ENCODE results near the gene SH3BP2. TPM values are rescaled to one million over a fixed set of nuclear protein-coding genes. Genes with fewer than 3 reads are reported as not detected.

SH3BP2 gene
- total RNA-seq, 1 experiment from 2014 or later: 52.8 TPM

DNA sequence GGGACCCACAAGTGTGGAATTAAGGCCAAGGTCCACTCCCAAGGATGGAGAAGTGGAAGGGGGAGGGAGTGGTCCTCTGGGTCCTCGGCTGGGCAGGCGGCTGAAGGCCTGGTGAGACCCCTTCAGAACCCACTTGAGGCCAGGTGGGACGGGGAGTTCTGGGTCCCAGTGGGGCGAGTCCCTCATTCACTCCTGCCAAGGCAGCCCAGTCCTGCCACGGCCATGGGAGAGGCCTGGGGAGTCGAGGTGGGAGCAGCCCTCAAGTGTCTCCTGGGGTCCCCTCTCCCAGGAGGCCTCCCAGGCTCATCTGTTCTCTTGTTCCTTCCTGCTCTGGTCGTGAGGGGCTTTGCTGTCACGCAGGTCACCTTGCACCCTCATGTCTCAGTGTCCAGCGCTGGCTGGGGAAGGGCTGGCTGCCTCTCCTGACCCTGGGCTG, 6.1 kb upstream of the SH3BP2 start:
- H3K9ac ChIP-seq (ENCODE audit: low read length): no peak overlapping the region
- H3K4me3 ChIP-seq (replicated peaks in 1 of 2; ENCODE audit: low read depth in 1 of 2, low read length in 2 of 2): no peak overlapping the region
- no peak overlapping the region for H3K27ac ChIP-seq (ENCODE audit: low read depth, low read length)
- H3K36me3 ChIP-seq (ENCODE audit: control insufficient read depth in 1 of 2, insufficient read depth in 2 of 2, low read length in 2 of 2): no peaks in the 10 kb centered on the region
- H3K4me2 ChIP-seq (ENCODE audit: low read length): no peak overlapping the region
- H3K79me2 ChIP-seq (ENCODE audit: insufficient read depth, low read length): no peaks in the 10 kb centered on the region
- POLR2A ChIA-PET: no interaction called here
- no peaks in the 10 kb centered on the region for H4K20me1 ChIP-seq (ENCODE audit: insufficient read depth)
- H3K4me1 ChIP-seq (ENCODE audit: control insufficient read depth in 1 of 2, insufficient read depth in 2 of 2, low read length in 2 of 2): peaks cover 0 to 6% of the 10 kb centered on the region in 2 experiments; a peak in 1 of 4 replicates
- intact Hi-C loops (cut with micrococcal nuclease): no loop called here
- no peaks in the 10 kb centered on the region for H3K9me2 ChIP-seq (ENCODE audit: insufficient read depth)
- no peaks in the 10 kb centered on the region for H3K9me3 ChIP-seq (ENCODE audit: control insufficient read depth in 1 of 2, insufficient read depth in 1 of 2, low read depth in 1 of 2, low read length in 2 of 2)
- no TSS peak for BruUV-seq (replicated peaks)
- no peak for DNase-seq (ENCODE audit: low read depth, low spot score)
- RAD21 ChIA-PET (ENCODE audit: low non-redundant PET in 1 of 2, low total read pairs in 2 of 2, uncharacterized antibody in 2 of 2, unreplicated experiment in 2 of 2): no interaction called here
- ATAC-seq: no peak
- CTCF ChIA-PET: no interaction called here
- no peak overlapping the region for H2AFZ ChIP-seq (ENCODE audit: low read depth, low read length, poor library complexity, severe bottlenecking)
- no peaks in the 10 kb centered on the region for H3K27me3 ChIP-seq (ENCODE audit: insufficient read depth, low read length)
- TF ChIP-seq ELF1 (IDR thresholded peaks at IDR 0.05; ENCODE audit: borderline replicate concordance, low read depth) (no peak), EGR1 (IDR thresholded peaks at IDR 0.05; ENCODE audit: low read depth) (no peak)

DNA sequence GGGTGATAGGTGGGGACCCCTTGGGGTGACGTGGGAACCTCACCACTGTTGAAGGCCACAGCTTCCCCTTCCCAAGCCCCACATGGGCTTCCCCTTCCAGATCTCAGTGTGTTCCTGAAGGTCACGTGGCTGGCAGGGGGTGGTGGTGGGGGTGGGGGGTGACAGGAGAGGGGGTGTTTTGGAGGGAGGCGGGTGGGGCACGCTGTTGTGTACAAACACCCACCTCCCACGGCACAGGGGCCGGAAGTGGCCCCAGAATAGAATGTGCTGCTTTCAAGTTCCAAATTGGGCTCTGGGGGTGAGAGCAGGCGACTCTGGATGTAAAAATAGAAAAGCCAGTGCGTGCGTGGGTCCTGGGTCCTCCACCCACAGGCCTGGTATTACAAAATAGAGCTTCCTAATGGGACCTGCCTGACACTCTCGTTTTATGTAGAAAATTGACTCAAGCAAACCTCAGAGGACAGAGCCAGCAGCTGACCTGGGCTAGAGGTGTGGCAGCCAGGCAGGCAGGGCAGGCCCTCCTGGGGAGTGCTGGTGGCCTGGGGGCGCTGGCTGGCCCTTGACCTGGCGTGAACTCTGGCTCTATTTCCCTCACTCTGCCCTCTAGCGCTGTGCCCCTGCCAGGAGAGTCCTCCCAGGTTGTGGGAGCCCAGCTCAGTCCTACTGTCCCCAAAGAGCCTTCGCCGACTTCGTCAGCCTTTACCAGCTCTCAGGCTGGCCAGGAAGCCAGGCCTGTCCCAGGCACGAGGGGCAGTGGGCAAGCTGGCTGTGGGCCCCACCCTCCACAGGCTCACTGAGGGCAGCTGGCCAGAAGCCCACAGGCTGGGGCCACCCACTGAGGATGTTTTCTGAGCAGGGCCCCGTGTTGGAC, 5.4 kb upstream of the SH3BP2 start:
- Histone ChIP-seq H3K9ac (ENCODE audit: low read length) (no peak overlapping the region), H2AFZ (ENCODE audit: low read depth, low read length, poor library complexity, severe bottlenecking) (no peak overlapping the region), H3K9me3 (ENCODE audit: control insufficient read depth in 1 of 2, insufficient read depth in 1 of 2, low read depth in 1 of 2, low read length in 2 of 2) (no peaks in the 10 kb centered on the region), H3K4me2 (ENCODE audit: low read length) (no peak overlapping the region), H3K4me1 (ENCODE audit: control insufficient read depth in 1 of 2, insufficient read depth in 2 of 2, low read length in 2 of 2) (peaks cover 2 to 10% of the 10 kb centered on the region in 2 experiments; a peak in 3 of 4 replicates), H3K9me2 (ENCODE audit: insufficient read depth) (no peaks in the 10 kb centered on the region), H3K27me3 (ENCODE audit: insufficient read depth, low read length) (no peaks in the 10 kb centered on the region), H4K20me1 (ENCODE audit: insufficient read depth) (no peaks in the 10 kb centered on the region), H3K27ac (ENCODE audit: low read depth, low read length) (no peak overlapping the region; the same call in 1 of the 2 replicates), H3K36me3 (ENCODE audit: control insufficient read depth in 1 of 2, insufficient read depth in 2 of 2, low read length in 2 of 2) (no peaks in the 10 kb centered on the region), H3K79me2 (ENCODE audit: insufficient read depth, low read length) (no peaks in the 10 kb centered on the region), H3K4me3 (replicated peaks in 1 of 2; ENCODE audit: low read depth in 1 of 2, low read length in 2 of 2) (no peak overlapping the region)
- intact Hi-C loops (cut with micrococcal nuclease): no loop called here
- ATAC-seq: no peak
- no peak for DNase-seq (ENCODE audit: low read depth, low spot score)
- ChIA-PET CTCF (no interaction called here), RAD21 (ENCODE audit: low non-redundant PET in 1 of 2, low total read pairs in 2 of 2, uncharacterized antibody in 2 of 2, unreplicated experiment in 2 of 2) (no interaction called here), POLR2A (no interaction called here)
- BruUV-seq (replicated peaks): no TSS peak
- no peak for TF ChIP-seq CEBPB (IDR thresholded peaks at IDR 0.05; ENCODE audit: low read depth)
- TF ChIP-seq ELF1 (IDR thresholded peaks at IDR 0.05; ENCODE audit: borderline replicate concordance, low read depth): no peak
- no peak for TF ChIP-seq RAD21 (IDR thresholded peaks at IDR 0.05; ENCODE audit: low read depth)
- TF ChIP-seq EZH2 (IDR thresholded peaks at IDR 0.05): no peak
- no peak for TF ChIP-seq JUND (IDR thresholded peaks at IDR 0.05)
- no peak for TF ChIP-seq POLR2AphosphoS5 (IDR thresholded peaks at IDR 0.05; ENCODE audit: low read depth, low read length)
- TF ChIP-seq EZH2phosphoT487 (IDR thresholded peaks at IDR 0.05; ENCODE audit: borderline replicate concordance): no peak
- TF ChIP-seq, protein P1, sequence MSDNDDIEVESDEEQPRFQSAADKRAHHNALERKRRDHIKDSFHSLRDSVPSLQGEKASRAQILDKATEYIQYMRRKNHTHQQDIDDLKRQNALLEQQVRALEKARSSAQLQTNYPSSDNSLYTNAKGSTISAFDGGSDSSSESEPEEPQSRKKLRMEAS (IDR thresholded peaks at IDR 0.05): no peak
- TF ChIP-seq, protein P2, sequence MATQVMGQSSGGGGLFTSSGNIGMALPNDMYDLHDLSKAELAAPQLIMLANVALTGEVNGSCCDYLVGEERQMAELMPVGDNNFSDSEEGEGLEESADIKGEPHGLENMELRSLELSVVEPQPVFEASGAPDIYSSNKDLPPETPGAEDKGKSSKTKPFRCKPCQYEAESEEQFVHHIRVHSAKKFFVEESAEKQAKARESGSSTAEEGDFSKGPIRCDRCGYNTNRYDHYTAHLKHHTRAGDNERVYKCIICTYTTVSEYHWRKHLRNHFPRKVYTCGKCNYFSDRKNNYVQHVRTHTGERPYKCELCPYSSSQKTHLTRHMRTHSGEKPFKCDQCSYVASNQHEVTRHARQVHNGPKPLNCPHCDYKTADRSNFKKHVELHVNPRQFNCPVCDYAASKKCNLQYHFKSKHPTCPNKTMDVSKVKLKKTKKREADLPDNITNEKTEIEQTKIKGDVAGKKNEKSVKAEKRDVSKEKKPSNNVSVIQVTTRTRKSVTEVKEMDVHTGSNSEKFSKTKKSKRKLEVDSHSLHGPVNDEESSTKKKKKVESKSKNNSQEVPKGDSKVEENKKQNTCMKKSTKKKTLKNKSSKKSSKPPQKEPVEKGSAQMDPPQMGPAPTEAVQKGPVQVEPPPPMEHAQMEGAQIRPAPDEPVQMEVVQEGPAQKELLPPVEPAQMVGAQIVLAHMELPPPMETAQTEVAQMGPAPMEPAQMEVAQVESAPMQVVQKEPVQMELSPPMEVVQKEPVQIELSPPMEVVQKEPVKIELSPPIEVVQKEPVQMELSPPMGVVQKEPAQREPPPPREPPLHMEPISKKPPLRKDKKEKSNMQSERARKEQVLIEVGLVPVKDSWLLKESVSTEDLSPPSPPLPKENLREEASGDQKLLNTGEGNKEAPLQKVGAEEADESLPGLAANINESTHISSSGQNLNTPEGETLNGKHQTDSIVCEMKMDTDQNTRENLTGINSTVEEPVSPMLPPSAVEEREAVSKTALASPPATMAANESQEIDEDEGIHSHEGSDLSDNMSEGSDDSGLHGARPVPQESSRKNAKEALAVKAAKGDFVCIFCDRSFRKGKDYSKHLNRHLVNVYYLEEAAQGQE (IDR thresholded peaks at IDR 0.05; ENCODE audit: low read depth): no peak
- TF ChIP-seq POLR2A (IDR thresholded peaks at IDR 0.05; ENCODE audit: borderline replicate concordance, extremely low read depth, insufficient read depth, insufficient read length): no peak
- no peak for TF ChIP-seq SP1 (IDR thresholded peaks at IDR 0.05; ENCODE audit: low read depth)
- no peak for TF ChIP-seq FOSL1 (IDR thresholded peaks at IDR 0.05; ENCODE audit: low read depth)
- no peak for TF ChIP-seq CBX3 (IDR thresholded peaks at IDR 0.05; ENCODE audit: low read depth)
- no peak for TF ChIP-seq EGR1 (IDR thresholded peaks at IDR 0.05; ENCODE audit: low read depth)
- TF ChIP-seq, protein P3, sequence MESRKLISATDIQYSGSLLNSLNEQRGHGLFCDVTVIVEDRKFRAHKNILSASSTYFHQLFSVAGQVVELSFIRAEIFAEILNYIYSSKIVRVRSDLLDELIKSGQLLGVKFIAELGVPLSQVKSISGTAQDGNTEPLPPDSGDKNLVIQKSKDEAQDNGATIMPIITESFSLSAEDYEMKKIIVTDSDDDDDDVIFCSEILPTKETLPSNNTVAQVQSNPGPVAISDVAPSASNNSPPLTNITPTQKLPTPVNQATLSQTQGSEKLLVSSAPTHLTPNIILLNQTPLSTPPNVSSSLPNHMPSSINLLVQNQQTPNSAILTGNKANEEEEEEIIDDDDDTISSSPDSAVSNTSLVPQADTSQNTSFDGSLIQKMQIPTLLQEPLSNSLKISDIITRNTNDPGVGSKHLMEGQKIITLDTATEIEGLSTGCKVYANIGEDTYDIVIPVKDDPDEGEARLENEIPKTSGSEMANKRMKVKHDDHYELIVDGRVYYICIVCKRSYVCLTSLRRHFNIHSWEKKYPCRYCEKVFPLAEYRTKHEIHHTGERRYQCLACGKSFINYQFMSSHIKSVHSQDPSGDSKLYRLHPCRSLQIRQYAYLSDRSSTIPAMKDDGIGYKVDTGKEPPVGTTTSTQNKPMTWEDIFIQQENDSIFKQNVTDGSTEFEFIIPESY (IDR thresholded peaks at IDR 0.05; ENCODE audit: extremely low read depth, insufficient replicate concordance, low read length): no peak
